BE2C (cell line): ENCODE data around the gene SEMA3F.

Experiments
- DNase-seq: peaks from one replicate; pipeline ENCODE4 v3.0.0-alpha.2; 2020
- H3K27me3 ChIP-seq: fragments of 250-450 bp; sonication (Bioruptor Pico); 2 replicates; pipeline ENCODE4 v1.5.1; 2020; ENCODE audit warnings: mild to moderate bottlenecking
- H3K36me3 ChIP-seq: fragments of 250-450 bp; sonication (Bioruptor Pico); 2 replicates; pipeline ENCODE4 v1.5.1; 2020; ENCODE audit warnings: mild to moderate bottlenecking
- H3K4me1 ChIP-seq: fragments of 250-450 bp; sonication (Bioruptor Pico); 2 replicates; pipeline ENCODE4 v1.5.1; 2020
- H3K4me3 ChIP-seq: 2 replicates; pipeline ENCODE4 v1.5.1; 2011; ENCODE audit warnings: low read depth, low read length
- H3K9me3 ChIP-seq: fragments of 250-450 bp; sonication (Bioruptor Pico); 2 replicates; pipeline ENCODE4 v1.5.1; 2020
- CTCF ChIP-seq: IDR thresholded peaks from 2 replicates; pipeline ENCODE4 v1.5.1; 2012; ENCODE audit warnings: mild to moderate bottlenecking, low read depth, low read length

SEMA3F gene

GRCh38 chr3:50236484-50237132 is 81.5 kb downstream of the SEMA3F start:
- Histone ChIP-seq H3K36me3 (no peaks in the 10 kb centered on the region), H3K4me3 (peak overlapping the region; percentile 66), H3K27me3 (no peaks in the 10 kb centered on the region), H3K4me1 (no peaks in the 10 kb centered on the region), H3K9me3 (no peaks in the 10 kb centered on the region)
- TF ChIP-seq CTCF = no peak
- DNase-seq = no peak

- no peak for DNase-seq
- no peak for TF ChIP-seq CTCF
Observed at GRCh38 chr3:50237133-50237651, 82.1 kb downstream of the SEMA3F start.

GRCh38 chr3:50237754-50238548 is 82.8 kb downstream of the SEMA3F start:
- H3K4me3 ChIP-seq = peak overlapping the region; percentile 66
- H3K9me3 ChIP-seq = no peaks in the 10 kb centered on the region
- H3K36me3 ChIP-seq = no peaks in the 10 kb centered on the region
- no peak for TF ChIP-seq CTCF
- no peaks in the 10 kb centered on the region for H3K4me1 ChIP-seq
- peak; percentile 71 for DNase-seq
- no peaks in the 10 kb centered on the region for H3K27me3 ChIP-seq

More at GRCh38 chr3:50237133-50237651, 82.1 kb downstream of the SEMA3F start:
- H3K4me3 ChIP-seq = peak overlapping the region; percentile 66
- no peaks in the 10 kb centered on the region for H3K27me3 ChIP-seq
- H3K4me1 ChIP-seq = no peaks in the 10 kb centered on the region
- no peaks in the 10 kb centered on the region for H3K9me3 ChIP-seq
- H3K36me3 ChIP-seq = no peaks in the 10 kb centered on the region

GRCh38 chr3:50238549-50239026 is 83.5 kb downstream of the SEMA3F start:
- no peak for TF ChIP-seq CTCF
- no peaks in the 10 kb centered on the region for H3K9me3 ChIP-seq
- no peaks in the 10 kb centered on the region for H3K27me3 ChIP-seq
- H3K36me3 ChIP-seq = no peaks in the 10 kb centered on the region
- DNase-seq = no peak
- peak overlapping the region; percentile 66 for H3K4me3 ChIP-seq
- no peaks in the 10 kb centered on the region for H3K4me1 ChIP-seq
